Natural killer cell (primary cell): ENCODE results near the gene MMAB. TPM values are rescaled to one million over a fixed set of nuclear protein-coding genes. Genes with fewer than 3 reads are reported as not detected.

Experiments used
- ATAC-seq, 3 donors: fragments of 150-1000 bp in 2 of 3; fragments of 200-7000 bp in 1 of 3; cut with Tn5 transposase; 1 replicate in 1 of 3; 2 replicates in 2 of 3; pipeline ENCODE4 v1.10.0; 2021; ENCODE audit warnings: mild to moderate bottlenecking in 2 of 3, moderate library complexity in 2 of 3
- DNase-seq, 2 donors: peaks; one replicate each; pipeline versions ENCODE4 v3.0.0 to v3.0.0-alpha.2; 2013 to 2021; ENCODE audit warnings: mixed read lengths in 1 of 2
- H3K27ac ChIP-seq: one replicate; pipeline ENCODE4 v1.5.1; 2013; ENCODE audit warnings: mild to moderate bottlenecking, low read length
- H3K27me3 ChIP-seq: one replicate; pipeline ENCODE4 v1.6.1; 2013; ENCODE audit warnings: low read length; ENCODE audit not compliant: control insufficient read depth, insufficient read depth
- H3K36me3 ChIP-seq: one replicate; pipeline ENCODE4 v1.6.1; 2013; ENCODE audit warnings: low read length; ENCODE audit not compliant: control insufficient read depth, insufficient read depth
- H3K4me1 ChIP-seq: one replicate; pipeline ENCODE4 v1.6.1; 2013; ENCODE audit warnings: low read length; ENCODE audit not compliant: control insufficient read depth, insufficient read depth
- H3K4me3 ChIP-seq: one replicate; pipeline ENCODE4 v1.5.1; 2013; ENCODE audit warnings: low read length
- H3K9me3 ChIP-seq: one replicate; pipeline ENCODE4 v1.6.1; 2013; ENCODE audit warnings: low read length; ENCODE audit not compliant: control insufficient read depth, insufficient read depth
- H3K27ac Mint-ChIP-seq, 2 donors: one replicate each; pipeline ENCODE4 v1.8.0; 2022; ENCODE audit warnings: mild to moderate bottlenecking in 2 of 2, mixed read lengths in 2 of 2, moderate library complexity in 1 of 2
- H3K27me3 Mint-ChIP-seq, 2 donors: one replicate each; pipeline ENCODE4 v1.8.0; 2022; ENCODE audit warnings: low read depth in 2 of 2, mixed read lengths in 2 of 2
- H3K36me3 Mint-ChIP-seq: one replicate; pipeline ENCODE4 v1.8.0; 2022; ENCODE audit warnings: mixed read lengths
- H3K4me1 Mint-ChIP-seq, 2 donors: one replicate each; pipeline ENCODE4 v1.8.0; 2022; ENCODE audit warnings: mixed read lengths in 2 of 2
- H3K4me3 Mint-ChIP-seq: one replicate; pipeline ENCODE4 v1.8.0; 2022; ENCODE audit warnings: mild to moderate bottlenecking, moderate library complexity, mixed read lengths
- H3K9me3 Mint-ChIP-seq, 2 donors: one replicate each; pipeline ENCODE4 v1.8.0; 2022; ENCODE audit warnings: mixed read lengths in 2 of 2
- WGBS: methylation state at CpG from one replicate; pipeline ENCODE4 v1.1.7; 2013; ENCODE audit warnings: missing lambda C conversion rate; ENCODE audit not compliant: insufficient coverage; 5-methylcytosine and 5-hydroxymethylcytosine counted together
- intact Hi-C: fragments of 100-400 bp; cut with micrococcal nuclease; formaldehyde crosslinking; loops from one replicate; pipeline ENCODE4 v1.14.2; 2022
- total RNA-seq, 4 donors: library from RNA; stranded (reverse); fragments of 120-200 nt in 1 of 4; gene quantifications; one replicate each; pipeline versions ENCODE4 v1.2.3 to v1.2.4, GENCODE V29; 2013 to 2022
- TF ChIP-seq, protein P1 (sequence below): fragments of 200-600 bp; IDR thresholded peaks from one replicate; pipeline ENCODE4 v1.8.0; 2022; ENCODE audit warnings: antibody characterized with exemption

MMAB gene
- total RNA-seq, 3 donors from 2014 or later (not counting 1 experiment from before 2014, with no cell fraction given): 17.1 to 18.3 (median 17.6) TPM

- Histone ChIP-seq H3K4me1 (no peaks in the 10 kb centered on the region), H3K27ac (no peak overlapping the region), H3K36me3 (peaks cover 48% of the 10 kb centered on the region), H3K4me3 (no peak overlapping the region), H3K27me3 (no peaks in the 10 kb centered on the region), H3K9me3 (no peaks in the 10 kb centered on the region)
- Mint-ChIP-seq H3K27me3 (no peaks in the 10 kb centered on the region), H3K4me3 (no peak overlapping the region), H3K36me3 (no peaks in the 10 kb centered on the region), H3K9me3 (no peaks in the 10 kb centered on the region), H3K4me1 (no peaks in the 10 kb centered on the region), H3K27ac (no peak overlapping the region)
- 96% methylated on average over 13 of the region's 13 CpGs for WGBS
- TF ChIP-seq, protein P1, sequence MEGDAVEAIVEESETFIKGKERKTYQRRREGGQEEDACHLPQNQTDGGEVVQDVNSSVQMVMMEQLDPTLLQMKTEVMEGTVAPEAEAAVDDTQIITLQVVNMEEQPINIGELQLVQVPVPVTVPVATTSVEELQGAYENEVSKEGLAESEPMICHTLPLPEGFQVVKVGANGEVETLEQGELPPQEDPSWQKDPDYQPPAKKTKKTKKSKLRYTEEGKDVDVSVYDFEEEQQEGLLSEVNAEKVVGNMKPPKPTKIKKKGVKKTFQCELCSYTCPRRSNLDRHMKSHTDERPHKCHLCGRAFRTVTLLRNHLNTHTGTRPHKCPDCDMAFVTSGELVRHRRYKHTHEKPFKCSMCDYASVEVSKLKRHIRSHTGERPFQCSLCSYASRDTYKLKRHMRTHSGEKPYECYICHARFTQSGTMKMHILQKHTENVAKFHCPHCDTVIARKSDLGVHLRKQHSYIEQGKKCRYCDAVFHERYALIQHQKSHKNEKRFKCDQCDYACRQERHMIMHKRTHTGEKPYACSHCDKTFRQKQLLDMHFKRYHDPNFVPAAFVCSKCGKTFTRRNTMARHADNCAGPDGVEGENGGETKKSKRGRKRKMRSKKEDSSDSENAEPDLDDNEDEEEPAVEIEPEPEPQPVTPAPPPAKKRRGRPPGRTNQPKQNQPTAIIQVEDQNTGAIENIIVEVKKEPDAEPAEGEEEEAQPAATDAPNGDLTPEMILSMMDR: no peak
- no peak for ATAC-seq
- no peak for DNase-seq
- intact Hi-C loops: no loop called here
These were observed 7.5 kb upstream of the MMAB start for GRCh38 chr12:109580684-109581333.

DNA sequence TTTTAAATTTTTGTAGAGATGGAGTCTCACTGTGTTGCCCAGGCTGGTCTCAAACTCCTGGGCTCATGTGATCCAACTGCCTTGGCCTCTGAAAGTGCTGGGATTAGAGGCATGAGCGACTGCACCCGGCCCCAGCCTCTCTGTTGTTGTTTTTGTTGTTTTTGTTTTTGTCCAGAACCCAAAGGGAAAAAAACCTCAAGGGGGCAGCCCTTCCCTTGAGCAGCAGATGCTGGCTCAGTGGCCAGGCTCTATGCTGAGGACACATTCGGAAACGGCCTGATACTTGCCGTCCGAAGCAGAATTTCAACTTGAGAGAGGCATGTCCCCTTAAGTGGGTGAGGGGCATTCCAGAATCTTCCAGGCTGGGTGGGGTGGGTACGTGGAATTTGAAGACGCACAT, 7.0 kb upstream of the MMAB start:
- TF ChIP-seq, protein P1: no peak

DNA sequence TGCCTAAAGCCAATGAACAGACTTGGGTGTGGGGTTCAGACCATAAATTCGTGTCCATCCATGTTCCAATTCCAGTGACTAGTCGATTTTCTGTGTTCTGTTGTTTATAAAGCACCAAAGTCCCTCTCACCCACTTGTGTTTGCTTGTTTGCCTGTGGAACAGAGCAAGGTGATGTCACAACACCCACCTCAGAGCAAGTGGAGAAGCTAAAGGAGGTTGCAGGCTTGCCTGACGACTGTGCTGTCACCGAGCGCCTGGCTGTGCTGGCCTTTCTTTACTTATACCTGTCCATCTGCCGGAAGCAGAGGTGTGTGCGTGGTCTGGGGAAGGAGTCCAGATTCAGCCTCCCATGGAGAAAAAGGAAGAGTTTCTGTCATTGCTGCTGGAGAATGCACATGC, 6.3 kb upstream of the MMAB start:
- Mint-ChIP-seq H3K27me3 (no peaks in the 10 kb centered on the region), H3K4me3 (no peak overlapping the region), H3K36me3 (no peaks in the 10 kb centered on the region), H3K9me3 (no peaks in the 10 kb centered on the region), H3K27ac (no peak overlapping the region), H3K4me1 (peaks cover 4 to 6% of the 10 kb centered on the region in 2 donors)
- Histone ChIP-seq H3K9me3 (no peaks in the 10 kb centered on the region), H3K27me3 (no peaks in the 10 kb centered on the region), H3K27ac (no peak overlapping the region), H3K36me3 (peaks cover 48% of the 10 kb centered on the region), H3K4me3 (no peak overlapping the region), H3K4me1 (peaks cover 3% of the 10 kb centered on the region)
- TF ChIP-seq, protein P1: no peak
- ATAC-seq (no peak), DNase-seq (no peak)
- intact Hi-C loops: no loop called here
- 97% methylated on average over 7 of the region's 7 CpGs for WGBS

More for the DNA sequence above, 7.0 kb upstream of the MMAB start:
- no peaks in the 10 kb centered on the region for H3K27me3 ChIP-seq
- WGBS: 97% methylated on average over 8 of the region's 8 CpGs
- peaks cover 48% of the 10 kb centered on the region for H3K36me3 ChIP-seq
- DNase-seq (no peak), ATAC-seq (no peak)
- H3K4me1 ChIP-seq: no peaks in the 10 kb centered on the region
- H3K27me3 Mint-ChIP-seq: no peaks in the 10 kb centered on the region
- no peaks in the 10 kb centered on the region for H3K4me1 Mint-ChIP-seq
- H3K9me3 Mint-ChIP-seq: no peaks in the 10 kb centered on the region
- no peaks in the 10 kb centered on the region for H3K36me3 Mint-ChIP-seq
- no peak overlapping the region for H3K27ac Mint-ChIP-seq
- no peak overlapping the region for H3K4me3 ChIP-seq
- no peak overlapping the region for H3K27ac ChIP-seq
- H3K4me3 Mint-ChIP-seq: no peak overlapping the region
- H3K9me3 ChIP-seq: no peaks in the 10 kb centered on the region
- intact Hi-C loops: no loop called here
